Endothelial cell of umbilical vein (primary cell): ENCODE data around the gene RPS29. TPM values are rescaled to one million over a fixed set of nuclear protein-coding genes. Genes with fewer than 3 reads are reported as not detected.
A peak's percentile ranks its signal among the peaks of the same experiment; 100 is the strongest.

Experiments used
- BruUV-seq: library from RNA; stranded (reverse); fragments of 400-500 nt; replicated peaks from 2 replicates; lab custom pipeline; 2021; lab: Mats Ljungman, UMichigan
- CTCF ChIA-PET: fragments of 300-600, 350-600 bp; sonication (Branson Sonifier 250); formaldehyde crosslinking; loops from one replicate; lab custom pipeline; 2021; ENCODE audit warnings: antibody characterized with exemption, inconsistent platforms; lab: Charles Lee
- POLR2A ChIA-PET: fragments of 300-600, 350-600 bp; sonication (Branson Sonifier 250); formaldehyde crosslinking; loops from one replicate; lab custom pipeline; 2021; ENCODE audit warnings: antibody characterized with exemption, inconsistent platforms; lab: Charles Lee
- DNase-seq: peaks from one replicate; pipeline ENCODE4 v3.0.0-alpha.2; 2011; ENCODE audit warnings: low read depth, low spot score
- FAIRE-seq: peaks from 2 replicates; lab custom pipeline; 2011; peaks lifted over from hg19 to GRCh38; lab: Jason Lieb, UNC
- H2AFZ ChIP-seq: 2 replicates; pipeline ENCODE4 v1.6.0; 2012; ENCODE audit warnings: low read depth, low read length, control low read depth, inconsistent platforms
- H3K27ac ChIP-seq: 2 replicates; pipeline ENCODE4 v1.5.1; 2011; ENCODE audit warnings: low read depth, mild to moderate bottlenecking, control low read depth, low read length, moderate library complexity; ENCODE audit not compliant: insufficient read depth
- H3K27me3 ChIP-seq, 2 experiments: 2 replicates each; pipeline versions ENCODE4 v1.6.0 to v1.6.1; 2011; ENCODE audit warnings: low read length in 2 of 2, mixed read lengths in 1 of 2; ENCODE audit not compliant: control insufficient read depth in 2 of 2, insufficient read depth in 2 of 2
- H3K36me3 ChIP-seq, 2 experiments: 2 replicates in 1 of 2; 3 replicates in 1 of 2; pipeline ENCODE4 v1.5.1; 2011; ENCODE audit warnings: low read length in 2 of 2, mild to moderate bottlenecking in 1 of 2, moderate library complexity in 1 of 2; ENCODE audit not compliant: control insufficient read depth in 2 of 2, insufficient read depth in 2 of 2; ENCODE audit errors: extremely low read depth in 1 of 2
- H3K4me1 ChIP-seq: 3 replicates; pipeline ENCODE4 v1.5.1; 2011; ENCODE audit warnings: mild to moderate bottlenecking, low read length; ENCODE audit not compliant: control insufficient read depth, insufficient read depth; ENCODE audit errors: extremely low read depth
- H3K4me2 ChIP-seq: 2 replicates; pipeline ENCODE4 v1.6.1; 2011; ENCODE audit warnings: low read length, control low read depth, mixed read lengths; ENCODE audit not compliant: insufficient read depth
- H3K4me3 ChIP-seq, 3 experiments: fragments of 200-600 bp in 1 of 3; sonication (generic), shearing (Covaris generic) in 1 of 3; replicated peaks in 1 of 3; 2 replicates each; pipeline ENCODE4 v1.5.1; 2011 to 2016; ENCODE audit warnings: control low read depth in 3 of 3, low read length in 3 of 3, mild to moderate bottlenecking in 2 of 3, inconsistent platforms in 1 of 3, low read depth in 1 of 3, moderate library complexity in 1 of 3; ENCODE audit not compliant: insufficient read depth in 1 of 3
- H3K79me2 ChIP-seq: 2 replicates; pipeline ENCODE4 v1.6.0; 2012; ENCODE audit warnings: low read length, inconsistent platforms; ENCODE audit not compliant: control insufficient read depth, insufficient read depth
- H3K9ac ChIP-seq: replicated peaks from 2 replicates; pipeline ENCODE3; 2011; ENCODE audit warnings: low read length, control low read depth; ENCODE audit not compliant: insufficient read depth; ENCODE audit errors: extremely low read depth
- H3K9me1 ChIP-seq: replicated peaks from 3 replicates; pipeline ENCODE4 v1.6.0; 2011; ENCODE audit warnings: mild to moderate bottlenecking, low read length; ENCODE audit not compliant: control insufficient read depth, insufficient read depth; ENCODE audit errors: extremely low read depth
- H3K9me3 ChIP-seq: replicated peaks from 2 replicates; pipeline ENCODE4 v1.5.1; 2012; ENCODE audit warnings: low read length, inconsistent platforms; ENCODE audit not compliant: control insufficient read depth, insufficient read depth
- H4K20me1 ChIP-seq: replicated peaks from 2 replicates; pipeline ENCODE3; 2011; ENCODE audit warnings: mild to moderate bottlenecking, low read length; ENCODE audit not compliant: control insufficient read depth, insufficient read depth; ENCODE audit errors: extremely low read depth
- EZH2 ChIP-seq: IDR thresholded peaks from 2 replicates; pipeline ENCODE4 v1.6.1; 2012; ENCODE audit warnings: borderline replicate concordance, low read depth, mild to moderate bottlenecking, moderate library complexity, low read length, inconsistent platforms; ENCODE audit not compliant: severe bottlenecking
- FOS ChIP-seq: IDR thresholded peaks from 2 replicates; pipeline ENCODE4 v1.6.1; 2011; ENCODE audit warnings: mild to moderate bottlenecking, low read length, moderate library complexity, borderline replicate concordance; ENCODE audit not compliant: insufficient read depth
- GATA2 ChIP-seq: IDR thresholded peaks from 2 replicates; pipeline ENCODE4 v1.7.0; 2011; ENCODE audit warnings: low read depth, mild to moderate bottlenecking, moderate library complexity, mixed read lengths, low read length; ENCODE audit not compliant: insufficient read length, insufficient read depth
- JUN ChIP-seq: IDR thresholded peaks from 2 replicates; pipeline ENCODE4 v1.6.1; 2011; ENCODE audit warnings: borderline replicate concordance, low read depth; ENCODE audit not compliant: insufficient read length, insufficient read depth
- MAX ChIP-seq: IDR thresholded peaks from 2 replicates; pipeline ENCODE4 v1.6.1; 2011; ENCODE audit not compliant: insufficient read depth, insufficient read length
- MYC ChIP-seq: IDR thresholded peaks from one replicate; pipeline ENCODE4 v1.6.1; 2011; ENCODE audit warnings: mild to moderate bottlenecking, low read depth, low read length
- POLR2A ChIP-seq: IDR thresholded peaks from 2 replicates; pipeline ENCODE4 v1.6.1; 2012; ENCODE audit warnings: low read depth, mild to moderate bottlenecking, control low read depth, low read length
- POLR2AphosphoS5 ChIP-seq: IDR thresholded peaks from 2 replicates; pipeline ENCODE4 v1.6.1; 2012; ENCODE audit warnings: low read depth, mild to moderate bottlenecking, control low read depth, low read length, moderate library complexity; ENCODE audit not compliant: insufficient read depth
- dilution Hi-C: fragments of 300-500 bp; cut with MboI; formaldehyde crosslinking; loops from one replicate; pipeline ENCODE4 v1.15.0; 2019; ENCODE audit warnings: low sequenced_read_pairs; ENCODE audit not compliant: extremely low pct_ligation_motif_present
- intact Hi-C: fragments of 100-400 bp; cut with micrococcal nuclease; formaldehyde crosslinking; loops from one replicate; pipeline ENCODE4 v1.10.0; 2022
- polyA plus RNA-seq, 4 experiments: library from polyadenylated mRNA; depleted of rRNA in 3 of 4; stranded (reverse) in 3 of 4; unstranded in 1 of 4; fragments of >200 nt; gene quantifications; 2 replicates each; pipeline versions ENCODE4 v1.2.1 to v1.2.3, GENCODE V29; 2011 to 2012; ENCODE audit warnings: missing spikeins in 1 of 4
- total RNA-seq: library from RNA; stranded (reverse); gene quantifications from 2 replicates; pipeline ENCODE4 v1.2.3, GENCODE V29; 2021
- TF ChIP-seq, protein P1 (sequence below), 2 donors: IDR thresholded peaks; 1 replicate in 1 of 2; 2 replicates in 1 of 2; pipeline ENCODE4 v1.5.1; 2011; ENCODE audit warnings: low read length in 2 of 2, mild to moderate bottlenecking in 2 of 2, moderate library complexity in 2 of 2, control low read depth in 1 of 2, inconsistent platforms in 1 of 2, low read depth in 1 of 2; ENCODE audit not compliant: insufficient read depth in 1 of 2; ENCODE audit errors: extremely low read depth in 1 of 2

Gene RPS29
- total and polyA plus RNA-seq, 2 donors (not counting 3 experiments of a cell fraction or from before 2014, with no cell fraction given): 1,408 to 14,040 TPM

GRCh38 chr14:49550286-49551184 lies 35.6 kb downstream of the RPS29 start:
- H3K79me2 ChIP-seq: no peaks in the 10 kb centered on the region
- H3K4me2 ChIP-seq: no peak overlapping the region
- DNase-seq (peak; percentile 31), FAIRE-seq (no peak)
- H3K4me1 ChIP-seq: no peaks in the 10 kb centered on the region
- H3K4me3 ChIP-seq: no peak overlapping the region
- no peaks in the 10 kb centered on the region for H3K9me1 ChIP-seq
- H3K27ac ChIP-seq: no peak overlapping the region
- no peak overlapping the region for H3K9ac ChIP-seq
- BruUV-seq: no TSS peak
- CTCF ChIA-PET: interaction anchor here (0.7 to 6.1 kb wide), 8 partner anchors 11 to 1635 kb away, joined by 3 to 119 read pairs (median 4); no protein-coding TSS in a partner anchor
- TF ChIP-seq GATA2: no peak
- TF ChIP-seq, protein P1, sequence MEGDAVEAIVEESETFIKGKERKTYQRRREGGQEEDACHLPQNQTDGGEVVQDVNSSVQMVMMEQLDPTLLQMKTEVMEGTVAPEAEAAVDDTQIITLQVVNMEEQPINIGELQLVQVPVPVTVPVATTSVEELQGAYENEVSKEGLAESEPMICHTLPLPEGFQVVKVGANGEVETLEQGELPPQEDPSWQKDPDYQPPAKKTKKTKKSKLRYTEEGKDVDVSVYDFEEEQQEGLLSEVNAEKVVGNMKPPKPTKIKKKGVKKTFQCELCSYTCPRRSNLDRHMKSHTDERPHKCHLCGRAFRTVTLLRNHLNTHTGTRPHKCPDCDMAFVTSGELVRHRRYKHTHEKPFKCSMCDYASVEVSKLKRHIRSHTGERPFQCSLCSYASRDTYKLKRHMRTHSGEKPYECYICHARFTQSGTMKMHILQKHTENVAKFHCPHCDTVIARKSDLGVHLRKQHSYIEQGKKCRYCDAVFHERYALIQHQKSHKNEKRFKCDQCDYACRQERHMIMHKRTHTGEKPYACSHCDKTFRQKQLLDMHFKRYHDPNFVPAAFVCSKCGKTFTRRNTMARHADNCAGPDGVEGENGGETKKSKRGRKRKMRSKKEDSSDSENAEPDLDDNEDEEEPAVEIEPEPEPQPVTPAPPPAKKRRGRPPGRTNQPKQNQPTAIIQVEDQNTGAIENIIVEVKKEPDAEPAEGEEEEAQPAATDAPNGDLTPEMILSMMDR (IDR thresholded peaks at IDR 0.05; ENCODE audit: extremely low read depth in 1 of 2, insufficient read depth in 1 of 2, low read depth in 1 of 2, low read length in 2 of 2): peak in 1 of 2 donors; percentile 8
- no peaks in the 10 kb centered on the region for H3K36me3 ChIP-seq
- no peaks in the 10 kb centered on the region for H3K9me3 ChIP-seq
- no peaks in the 10 kb centered on the region for H4K20me1 ChIP-seq
- H3K27me3 ChIP-seq: peaks cover 0 to 2% of the 10 kb centered on the region in 2 experiments
- POLR2A ChIA-PET: no interaction called here
- intact Hi-C loops (loop anchor here (1.0 kb wide), 1 partner anchor 89 kb away; no protein-coding TSS in a partner anchor), dilution Hi-C loops (no loop called here)
- H2AFZ ChIP-seq: no peak overlapping the region

DNA sequence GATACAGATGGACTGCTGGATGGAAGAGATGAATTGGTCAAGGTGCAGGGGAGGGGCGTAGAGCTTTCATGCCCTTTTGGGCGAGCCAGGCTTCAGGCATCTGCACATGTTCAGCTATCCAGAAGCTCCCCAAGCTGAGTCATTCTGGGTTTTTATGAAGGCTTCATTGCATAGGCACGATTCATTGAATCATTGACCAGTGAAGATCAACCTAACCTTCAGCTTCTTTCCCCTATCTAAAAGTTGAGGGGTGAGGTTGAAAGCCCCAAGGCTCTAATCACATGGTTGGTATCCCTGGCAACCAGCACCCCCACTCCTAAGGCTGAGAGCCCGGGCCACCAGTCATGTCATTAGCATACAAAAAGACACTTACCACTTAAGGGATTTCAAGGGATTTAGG lies 36.3 kb downstream of the RPS29 start:
- intact Hi-C loops: no loop called here
- no peaks in the 10 kb centered on the region for H3K4me1 ChIP-seq
- H3K4me3 ChIP-seq: no peak overlapping the region
- no peaks in the 10 kb centered on the region for H3K79me2 ChIP-seq
- DNase-seq: no peak
- no peaks in the 10 kb centered on the region for H4K20me1 ChIP-seq
- no peaks in the 10 kb centered on the region for H3K36me3 ChIP-seq
- no peak for FAIRE-seq
- TF ChIP-seq EZH2 (no peak), MYC (no peak), POLR2A (no peak), MAX (no peak), FOS (no peak), GATA2 (no peak), POLR2AphosphoS5 (no peak), JUN (no peak)
- TF ChIP-seq, protein P1 (IDR thresholded peaks at IDR 0.05; ENCODE audit: extremely low read depth in 1 of 2, insufficient read depth in 1 of 2, low read depth in 1 of 2, low read length in 2 of 2): no peak
- dilution Hi-C loops: no loop called here
- POLR2A ChIA-PET: no interaction called here
- no TSS peak for BruUV-seq
- no peak overlapping the region for H2AFZ ChIP-seq
- H3K9ac ChIP-seq: no peak overlapping the region
- H3K4me2 ChIP-seq: no peak overlapping the region
- no peak overlapping the region for H3K27ac ChIP-seq
- no peaks in the 10 kb centered on the region for H3K9me3 ChIP-seq
- CTCF ChIA-PET: interaction anchor here (0.9 to 6.1 kb wide), 4 partner anchors 12 to 88 kb away, joined by 3 to 119 read pairs (median 14); no protein-coding TSS in a partner anchor
- H3K9me1 ChIP-seq: no peaks in the 10 kb centered on the region
- peaks cover 0 to 2% of the 10 kb centered on the region in 2 experiments for H3K27me3 ChIP-seq
